Natural killer cell (primary cell): ENCODE measurements around the gene VPS54. TPM values are rescaled to one million over a fixed set of nuclear protein-coding genes. Genes with fewer than 3 reads are reported as not detected.
"Not testable (repeated sequence)": the region's sequence is repeated elsewhere in the genome, so short reads cannot be mapped to it uniquely, and the experiment has no call there.

Experiments
- ATAC-seq, 3 donors: fragments of 150-1000 bp in 2 of 3; fragments of 200-7000 bp in 1 of 3; cut with Tn5 transposase; 1 replicate in 1 of 3; 2 replicates in 2 of 3; pipeline ENCODE4 v1.10.0; 2021; ENCODE audit warnings: mild to moderate bottlenecking in 2 of 3, moderate library complexity in 2 of 3
- DNase-seq, 2 donors: peaks; one replicate each; pipeline versions ENCODE4 v3.0.0 to v3.0.0-alpha.2; 2013 to 2021; ENCODE audit warnings: mixed read lengths in 1 of 2
- H3K27ac ChIP-seq: one replicate; pipeline ENCODE4 v1.5.1; 2013; ENCODE audit warnings: mild to moderate bottlenecking, low read length
- H3K27me3 ChIP-seq: one replicate; pipeline ENCODE4 v1.6.1; 2013; ENCODE audit warnings: low read length; ENCODE audit not compliant: control insufficient read depth, insufficient read depth
- H3K36me3 ChIP-seq: one replicate; pipeline ENCODE4 v1.6.1; 2013; ENCODE audit warnings: low read length; ENCODE audit not compliant: control insufficient read depth, insufficient read depth
- H3K4me1 ChIP-seq: one replicate; pipeline ENCODE4 v1.6.1; 2013; ENCODE audit warnings: low read length; ENCODE audit not compliant: control insufficient read depth, insufficient read depth
- H3K4me3 ChIP-seq: one replicate; pipeline ENCODE4 v1.5.1; 2013; ENCODE audit warnings: low read length
- H3K9me3 ChIP-seq: one replicate; pipeline ENCODE4 v1.6.1; 2013; ENCODE audit warnings: low read length; ENCODE audit not compliant: control insufficient read depth, insufficient read depth
- H3K27ac Mint-ChIP-seq, 2 donors: one replicate each; pipeline ENCODE4 v1.8.0; 2022; ENCODE audit warnings: mild to moderate bottlenecking in 2 of 2, mixed read lengths in 2 of 2, moderate library complexity in 1 of 2
- H3K27me3 Mint-ChIP-seq, 2 donors: one replicate each; pipeline ENCODE4 v1.8.0; 2022; ENCODE audit warnings: low read depth in 2 of 2, mixed read lengths in 2 of 2
- H3K36me3 Mint-ChIP-seq: one replicate; pipeline ENCODE4 v1.8.0; 2022; ENCODE audit warnings: mixed read lengths
- H3K4me1 Mint-ChIP-seq, 2 donors: one replicate each; pipeline ENCODE4 v1.8.0; 2022; ENCODE audit warnings: mixed read lengths in 2 of 2
- H3K4me3 Mint-ChIP-seq: one replicate; pipeline ENCODE4 v1.8.0; 2022; ENCODE audit warnings: mild to moderate bottlenecking, moderate library complexity, mixed read lengths
- H3K9me3 Mint-ChIP-seq, 2 donors: one replicate each; pipeline ENCODE4 v1.8.0; 2022; ENCODE audit warnings: mixed read lengths in 2 of 2
- CTCF ChIP-seq: fragments of 200-600 bp; IDR thresholded peaks from one replicate; pipeline ENCODE4 v1.8.0; 2022; ENCODE audit warnings: antibody characterized with exemption
- WGBS: methylation state at CpG from one replicate; pipeline ENCODE4 v1.1.7; 2013; ENCODE audit warnings: missing lambda C conversion rate; ENCODE audit not compliant: insufficient coverage; 5-methylcytosine and 5-hydroxymethylcytosine counted together
- intact Hi-C: fragments of 100-400 bp; cut with micrococcal nuclease; formaldehyde crosslinking; loops from one replicate; pipeline ENCODE4 v1.14.2; 2022
- total RNA-seq, 4 donors: library from RNA; stranded (reverse); fragments of 120-200 nt in 1 of 4; gene quantifications; one replicate each; pipeline versions ENCODE4 v1.2.3 to v1.2.4, GENCODE V29; 2013 to 2022

Gene VPS54
- total RNA-seq, 3 donors from 2014 or later (not counting 1 experiment from before 2014, with no cell fraction given): 12.1 to 17.3 (median 13.5) TPM

- Mint-ChIP-seq H3K36me3 (peaks cover 5% of the 10 kb centered on the region), H3K9me3 (peaks cover 6 to 10% of the 10 kb centered on the region in 2 donors), H3K27me3 (no peaks in the 10 kb centered on the region), H3K4me1 (peaks cover 30 to 31% of the 10 kb centered on the region in 2 donors), H3K27ac (no peak overlapping the region), H3K4me3 (no peak overlapping the region)
- no peak overlapping the region for H3K27ac ChIP-seq
- H3K36me3 ChIP-seq: no peaks in the 10 kb centered on the region
- no peak overlapping the region for H3K4me3 ChIP-seq
- TF ChIP-seq CTCF: no peak
- ATAC-seq (no peak), DNase-seq (no peak)
- H3K27me3 ChIP-seq: no peaks in the 10 kb centered on the region
- peaks cover 5% of the 10 kb centered on the region for H3K9me3 ChIP-seq
- intact Hi-C loops: no loop called here
- 99% methylated on average over 12 of the region's 12 CpGs for WGBS
- no peaks in the 10 kb centered on the region for H3K4me1 ChIP-seq
These were observed 29.2 kb downstream of the VPS54 start for GRCh38 chr2:63990072-63990471.

- 98% methylated on average over 11 of the region's 12 CpGs for WGBS
- H3K9me3 Mint-ChIP-seq: peaks cover 6 to 10% of the 10 kb centered on the region in 2 donors
- peaks cover 27 to 28% of the 10 kb centered on the region in 2 donors for H3K4me1 Mint-ChIP-seq
- ATAC-seq, H3K4me3 ChIP-seq, H3K36me3 Mint-ChIP-seq, intact Hi-C loops, DNase-seq, H3K36me3 ChIP-seq, H3K27ac Mint-ChIP-seq, H3K4me1 ChIP-seq, H3K4me3 Mint-ChIP-seq, H3K27me3 Mint-ChIP-seq, H3K27ac ChIP-seq, H3K9me3 ChIP-seq, H3K27me3 ChIP-seq: not testable (repeated sequence)
These were observed 30.3 kb downstream of the VPS54 start for GRCh38 chr2:63988842-63989436.

GRCh38 chr2:63984606-63985359 is 34.4 kb downstream of the VPS54 start:
- intact Hi-C loops: no loop called here
- H3K27me3 Mint-ChIP-seq: no peaks in the 10 kb centered on the region
- H3K4me3 Mint-ChIP-seq: no peak overlapping the region
- H3K4me3 ChIP-seq: no peak overlapping the region
- H3K36me3 Mint-ChIP-seq: peaks cover 5% of the 10 kb centered on the region
- peaks cover 2 to 3% of the 10 kb centered on the region in 2 donors for H3K9me3 Mint-ChIP-seq
- TF ChIP-seq CTCF: no peak
- peaks cover 21 to 23% of the 10 kb centered on the region in 2 donors for H3K4me1 Mint-ChIP-seq
- no peaks in the 10 kb centered on the region for H3K4me1 ChIP-seq
- 96% methylated on average over 6 of the region's 6 CpGs for WGBS
- DNase-seq (no peak), ATAC-seq (no peak)
- H3K27me3 ChIP-seq: no peaks in the 10 kb centered on the region
- H3K27ac Mint-ChIP-seq: peak overlapping the region; percentile 6 to 26
- peaks cover 17% of the 10 kb centered on the region for H3K36me3 ChIP-seq
- no peak overlapping the region for H3K27ac ChIP-seq
- peaks cover under 1% of the 10 kb centered on the region for H3K9me3 ChIP-seq

- Mint-ChIP-seq H3K36me3 (no peaks in the 10 kb centered on the region), H3K4me3 (no peak overlapping the region), H3K9me3 (peaks cover 0 to under 1% of the 10 kb centered on the region in 2 donors), H3K27me3 (no peaks in the 10 kb centered on the region), H3K4me1 (peaks cover 21 to 23% of the 10 kb centered on the region in 2 donors), H3K27ac (no peak overlapping the region)
- DNase-seq: no peak
- no peak for ATAC-seq
- Histone ChIP-seq H3K9me3 (no peaks in the 10 kb centered on the region), H3K4me1 (no peaks in the 10 kb centered on the region), H3K27me3 (no peaks in the 10 kb centered on the region), H3K36me3 (peaks cover 17% of the 10 kb centered on the region), H3K27ac (no peak overlapping the region), H3K4me3 (no peak overlapping the region)
- no CpG with 5 or more reads among the region's 2 CpGs for WGBS
- no peak for TF ChIP-seq CTCF
- intact Hi-C loops: no loop called here
These were observed 35.1 kb downstream of the VPS54 start for GRCh38 chr2:63983986-63984605.
